Fibroblast of lung (primary cell): ENCODE data around the gene HS3ST3A1.

Source experiments
- EZH2 ChIP-seq: IDR thresholded peaks from 2 replicates; pipeline ENCODE4 v1.5.1; 2012; ENCODE audit warnings: low read length, control low read depth, mild to moderate bottlenecking; ENCODE audit errors: missing control alignments
- TF ChIP-seq, protein P1 (sequence below), 2 donors: IDR thresholded peaks in 1 of 2; conservative IDR thresholded peaks in 1 of 2; 1 replicate in 1 of 2; 2 replicates in 1 of 2; pipeline ENCODE4 v1.5.1; 2011 to 2012; ENCODE audit warnings: low read length in 2 of 2, control low read depth in 1 of 2, inconsistent platforms in 1 of 2, low read depth in 1 of 2, mild to moderate bottlenecking in 1 of 2

DNA sequence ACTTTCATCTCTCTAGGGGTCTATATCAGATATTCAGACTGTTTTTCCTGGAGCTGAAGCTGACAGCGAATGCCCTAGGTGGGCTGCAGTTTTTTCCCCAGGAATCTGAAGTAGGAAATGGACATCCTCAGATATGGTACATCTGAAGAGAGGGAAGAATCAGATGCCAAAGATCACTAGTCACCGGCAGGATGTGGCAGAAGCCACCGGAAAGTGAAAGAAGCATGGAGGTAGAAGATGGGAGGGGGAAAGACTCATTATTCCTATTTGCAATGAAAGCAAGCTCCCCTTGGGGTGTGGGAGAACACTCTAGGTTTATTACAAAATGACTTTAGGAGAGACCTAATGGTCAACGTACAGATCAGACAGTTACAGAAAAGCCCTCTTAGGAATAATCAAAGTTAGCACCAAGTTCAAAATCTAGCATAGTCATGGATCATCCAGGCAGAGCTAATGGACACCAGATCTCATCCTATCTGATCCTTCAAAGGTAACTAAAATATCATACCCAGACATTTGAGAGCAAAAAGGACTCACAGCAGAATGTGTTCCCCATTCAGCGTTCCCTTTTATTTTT, 110.7 kb downstream of the HS3ST3A1 start:
- TF ChIP-seq, protein P1, sequence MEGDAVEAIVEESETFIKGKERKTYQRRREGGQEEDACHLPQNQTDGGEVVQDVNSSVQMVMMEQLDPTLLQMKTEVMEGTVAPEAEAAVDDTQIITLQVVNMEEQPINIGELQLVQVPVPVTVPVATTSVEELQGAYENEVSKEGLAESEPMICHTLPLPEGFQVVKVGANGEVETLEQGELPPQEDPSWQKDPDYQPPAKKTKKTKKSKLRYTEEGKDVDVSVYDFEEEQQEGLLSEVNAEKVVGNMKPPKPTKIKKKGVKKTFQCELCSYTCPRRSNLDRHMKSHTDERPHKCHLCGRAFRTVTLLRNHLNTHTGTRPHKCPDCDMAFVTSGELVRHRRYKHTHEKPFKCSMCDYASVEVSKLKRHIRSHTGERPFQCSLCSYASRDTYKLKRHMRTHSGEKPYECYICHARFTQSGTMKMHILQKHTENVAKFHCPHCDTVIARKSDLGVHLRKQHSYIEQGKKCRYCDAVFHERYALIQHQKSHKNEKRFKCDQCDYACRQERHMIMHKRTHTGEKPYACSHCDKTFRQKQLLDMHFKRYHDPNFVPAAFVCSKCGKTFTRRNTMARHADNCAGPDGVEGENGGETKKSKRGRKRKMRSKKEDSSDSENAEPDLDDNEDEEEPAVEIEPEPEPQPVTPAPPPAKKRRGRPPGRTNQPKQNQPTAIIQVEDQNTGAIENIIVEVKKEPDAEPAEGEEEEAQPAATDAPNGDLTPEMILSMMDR (conservative IDR thresholded peaks at IDR 0.05 in 1 of 2, IDR thresholded peaks at IDR 0.05 in 1 of 2; ENCODE audit: low read depth in 1 of 2, low read length in 2 of 2) = no peak
- no peak for TF ChIP-seq EZH2
